GM21423 (cell line): ENCODE measurements around the gene CCDC159.
"Not testable (repeated sequence)": the region's sequence is repeated elsewhere in the genome, so short reads cannot be mapped to it uniquely, and the experiment has no call there.

ENCODE experiments used
- ATAC-seq: cut with Tn5 transposase; IDR thresholded peaks from one replicate; pipeline ENCODE4 v1.9.1; 2021; ENCODE audit warnings: mild to moderate bottlenecking, moderate library complexity; ENCODE audit not compliant: unreplicated experiment

Gene CCDC159

DNA sequence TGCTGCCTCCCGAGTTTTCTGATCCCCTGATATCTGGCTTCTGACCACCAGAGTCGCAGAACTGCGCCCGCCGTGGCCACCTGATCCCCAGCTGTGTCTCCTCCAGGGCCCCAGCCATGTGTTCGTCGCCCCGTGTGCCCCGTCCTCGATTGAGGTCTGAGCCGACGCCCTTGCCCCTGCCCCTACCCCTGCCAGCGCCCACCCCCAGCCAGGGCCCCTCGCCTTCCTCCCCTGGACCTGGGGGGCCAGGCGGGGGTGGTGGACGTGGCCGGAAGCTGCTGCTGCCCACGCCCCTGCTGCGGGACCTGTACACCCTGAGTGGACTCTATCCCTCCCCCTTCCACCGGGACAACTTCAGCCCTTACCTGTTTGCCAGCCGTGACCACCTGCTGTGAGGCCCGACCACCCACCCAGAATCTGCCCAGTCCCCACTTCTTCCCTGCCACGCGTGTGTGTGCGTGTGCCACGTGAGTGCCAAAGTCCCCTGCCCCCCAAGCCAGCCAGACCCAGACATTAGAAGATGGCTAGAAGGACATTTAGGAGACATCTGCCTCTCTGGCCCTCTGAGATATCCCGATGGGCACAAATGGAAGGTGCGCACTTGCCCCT lies 18.1 kb downstream of the CCDC159 start:
- no peak for ATAC-seq

DNA sequence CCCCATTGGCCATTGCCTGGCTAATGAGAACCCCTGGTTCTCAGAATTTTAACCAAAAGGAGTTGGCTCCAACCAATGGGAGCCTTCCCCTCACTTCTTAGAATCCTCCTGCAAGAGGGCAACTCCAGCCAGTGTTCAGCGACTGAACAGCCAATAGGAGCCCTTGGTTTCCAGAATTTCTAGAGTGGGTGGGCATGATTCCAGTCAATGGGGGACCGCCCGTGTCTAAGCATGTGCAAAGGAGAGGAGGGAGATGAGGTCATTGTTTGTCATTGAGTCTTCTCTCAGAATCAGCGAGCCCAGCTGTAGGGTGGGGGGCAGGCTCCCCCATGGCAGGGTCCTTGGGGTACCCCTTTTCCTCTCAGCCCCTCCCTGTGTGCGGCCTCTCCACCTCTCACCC lies 18.6 kb downstream of the CCDC159 start:
- no peak for ATAC-seq

DNA sequence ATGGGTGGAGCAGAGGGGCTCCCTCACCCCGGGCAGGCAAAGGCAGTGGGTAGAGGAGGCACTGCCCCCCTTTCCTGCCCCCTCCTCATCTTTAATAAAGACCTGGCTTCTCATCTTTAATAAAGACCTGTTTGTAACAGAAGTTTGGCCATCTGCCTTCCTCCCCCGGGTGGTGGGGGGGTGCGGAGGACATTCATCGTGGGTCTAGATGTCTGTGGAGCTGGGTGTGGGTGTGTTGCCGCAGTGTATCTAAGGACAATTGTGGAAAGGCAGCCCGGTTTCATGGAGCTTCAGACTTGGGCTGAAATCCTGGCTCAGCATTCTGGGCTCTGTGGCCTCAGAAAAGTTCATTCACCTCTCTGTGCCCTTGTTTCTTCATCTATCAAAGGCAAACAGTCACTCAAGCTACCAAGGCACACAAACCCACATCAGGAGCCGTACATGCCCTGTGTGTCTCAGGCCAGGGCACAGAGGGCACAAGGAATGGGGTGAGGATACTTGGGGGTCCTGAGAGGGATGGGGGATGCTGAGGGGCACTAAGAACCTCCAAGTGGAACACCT lies 19.3 kb downstream of the CCDC159 start:
- no peak for ATAC-seq

DNA sequence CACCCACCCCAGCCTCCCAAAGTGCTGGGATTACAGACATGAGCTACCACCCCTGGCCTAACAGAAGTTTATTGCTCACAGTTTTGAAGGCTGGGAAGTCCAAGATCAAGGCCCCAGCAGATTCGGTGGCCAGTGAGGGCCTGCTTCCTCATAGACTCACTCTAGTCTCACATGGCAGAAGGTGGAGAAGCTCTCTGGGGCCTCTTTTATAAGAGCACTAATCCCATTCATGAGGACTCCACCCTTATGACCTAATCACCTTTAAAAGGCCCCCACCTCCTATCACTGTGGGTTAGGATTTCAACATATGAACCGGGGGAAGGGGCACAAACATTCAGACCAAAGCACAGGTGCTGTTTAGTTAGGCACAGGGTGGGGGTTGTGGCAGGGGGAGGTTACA lies 21.2 kb downstream of the CCDC159 start:
- ATAC-seq = no peak

DNA sequence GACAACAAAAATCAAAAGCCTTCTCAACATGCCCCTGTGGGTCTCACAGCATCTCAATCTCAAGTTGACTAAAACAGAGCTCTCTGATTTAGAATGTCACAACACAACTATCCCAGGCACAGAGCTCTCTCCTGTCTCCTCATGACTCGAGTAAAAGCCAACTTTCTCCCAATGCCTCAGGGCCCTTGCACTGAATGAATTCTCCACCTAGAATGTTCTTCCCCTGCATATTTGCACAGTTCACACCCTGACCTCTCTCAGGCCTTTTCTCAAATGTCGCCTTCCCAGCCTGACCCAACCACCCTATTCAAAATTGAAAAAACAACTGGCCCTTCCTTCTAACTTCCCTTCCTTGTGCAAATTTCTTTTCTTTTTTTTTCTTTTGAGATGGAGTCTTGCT lies 24.4 kb downstream of the CCDC159 start:
- no peak for ATAC-seq

DNA sequence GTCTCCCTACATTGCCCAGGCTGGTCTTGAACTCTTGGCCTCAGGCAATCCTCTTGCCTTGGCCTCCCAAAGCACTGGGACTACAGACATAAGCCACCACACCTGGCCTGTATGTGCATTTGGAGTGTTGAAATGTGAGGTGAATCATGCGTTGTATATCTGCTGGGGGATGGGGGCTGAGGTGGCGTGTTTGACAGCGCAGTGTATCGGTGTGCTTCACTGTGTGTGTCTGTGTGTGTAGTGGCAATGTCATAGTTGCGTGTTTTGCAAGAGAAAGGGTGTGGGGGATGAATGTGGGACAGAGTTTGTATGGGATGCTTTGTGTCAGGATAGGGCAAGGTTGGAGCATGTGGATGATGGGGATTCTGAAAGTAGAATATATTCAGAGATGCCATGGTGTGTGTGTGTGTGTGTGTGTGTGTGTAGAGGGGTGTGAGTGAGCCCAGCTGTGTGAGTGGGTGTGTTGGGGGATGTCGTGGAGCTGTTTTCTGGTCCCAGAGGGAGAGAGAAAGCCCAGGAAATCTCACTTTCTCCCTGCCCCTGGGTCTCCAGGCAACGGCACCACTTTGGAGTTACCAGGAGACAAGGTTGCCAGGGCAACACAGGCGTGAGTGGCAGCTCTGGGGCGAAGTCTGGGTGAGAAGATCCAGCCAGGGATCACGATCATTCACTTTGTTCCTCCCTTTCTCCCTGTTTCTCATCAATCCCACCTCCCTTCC lies 27.0 kb downstream of the CCDC159 start:
- no peak for ATAC-seq

DNA sequence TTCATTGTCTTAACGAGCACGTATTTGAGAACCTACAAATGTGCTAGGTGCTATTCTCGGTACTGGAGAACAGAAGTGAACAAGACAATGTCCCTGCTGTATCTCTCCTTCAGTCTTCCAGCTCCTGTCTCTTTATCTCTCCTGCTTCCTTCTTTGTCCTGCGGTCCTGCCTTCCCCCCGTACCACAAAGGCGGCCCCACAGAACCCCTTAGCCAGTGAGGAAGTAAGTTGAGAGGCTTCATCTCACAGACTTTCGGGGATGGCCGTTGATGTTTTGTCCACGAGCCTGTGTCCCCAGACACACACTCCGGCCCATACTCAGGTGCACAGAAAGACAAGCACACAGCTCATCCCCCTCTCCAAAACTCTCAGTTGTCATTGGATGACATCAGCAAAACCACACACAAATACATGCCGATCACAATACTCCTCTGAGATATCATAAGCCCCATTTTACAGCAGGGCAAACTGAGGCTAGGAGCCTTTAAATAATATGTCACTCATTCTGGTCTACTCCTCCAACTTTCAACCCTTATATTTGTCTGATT lies 27.6 kb downstream of the CCDC159 start:
- ATAC-seq = no peak

DNA sequence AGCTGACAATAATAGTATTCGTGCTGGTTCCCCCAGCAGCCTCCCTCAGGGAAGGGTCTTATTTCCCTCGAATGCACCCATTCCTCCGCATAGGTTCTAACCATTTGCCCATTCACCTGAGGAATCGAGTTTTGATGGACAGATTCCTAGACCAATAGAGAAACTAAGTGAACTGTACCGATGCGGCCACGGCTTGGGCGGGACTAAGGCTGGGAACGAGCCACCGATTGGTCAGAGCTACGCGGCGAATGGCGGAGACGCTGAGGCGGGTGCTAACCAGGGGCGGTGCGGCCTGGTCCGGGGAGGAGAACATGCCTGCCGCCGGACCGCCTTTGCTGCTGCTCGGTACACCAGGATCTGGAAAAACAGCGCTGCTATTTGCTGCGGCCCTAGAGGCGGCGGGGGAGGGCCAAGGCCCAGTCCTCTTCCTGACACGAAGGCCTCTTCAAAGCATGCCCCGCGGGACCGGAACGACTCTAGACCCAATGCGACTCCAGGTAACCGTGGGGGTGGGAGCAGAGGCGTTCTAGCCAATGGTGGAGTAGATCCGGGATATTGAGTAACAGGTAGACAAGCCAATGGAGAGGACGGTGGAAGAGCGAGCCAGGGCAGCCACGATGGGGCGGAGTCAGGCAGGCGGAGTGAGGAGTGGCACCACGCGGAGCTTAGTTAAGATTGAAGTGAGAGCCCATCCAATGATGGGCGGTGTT lies 28.3 kb downstream of the CCDC159 start, which contains the start of gene SWSAP1:
Gene SWSAP1, plus strand, starts transcription at position 234 of the 710 bp plus-strand sequence. Its CDS starts 15 bp downstream, at position 249.
- peak; percentile 82 for ATAC-seq

DNA sequence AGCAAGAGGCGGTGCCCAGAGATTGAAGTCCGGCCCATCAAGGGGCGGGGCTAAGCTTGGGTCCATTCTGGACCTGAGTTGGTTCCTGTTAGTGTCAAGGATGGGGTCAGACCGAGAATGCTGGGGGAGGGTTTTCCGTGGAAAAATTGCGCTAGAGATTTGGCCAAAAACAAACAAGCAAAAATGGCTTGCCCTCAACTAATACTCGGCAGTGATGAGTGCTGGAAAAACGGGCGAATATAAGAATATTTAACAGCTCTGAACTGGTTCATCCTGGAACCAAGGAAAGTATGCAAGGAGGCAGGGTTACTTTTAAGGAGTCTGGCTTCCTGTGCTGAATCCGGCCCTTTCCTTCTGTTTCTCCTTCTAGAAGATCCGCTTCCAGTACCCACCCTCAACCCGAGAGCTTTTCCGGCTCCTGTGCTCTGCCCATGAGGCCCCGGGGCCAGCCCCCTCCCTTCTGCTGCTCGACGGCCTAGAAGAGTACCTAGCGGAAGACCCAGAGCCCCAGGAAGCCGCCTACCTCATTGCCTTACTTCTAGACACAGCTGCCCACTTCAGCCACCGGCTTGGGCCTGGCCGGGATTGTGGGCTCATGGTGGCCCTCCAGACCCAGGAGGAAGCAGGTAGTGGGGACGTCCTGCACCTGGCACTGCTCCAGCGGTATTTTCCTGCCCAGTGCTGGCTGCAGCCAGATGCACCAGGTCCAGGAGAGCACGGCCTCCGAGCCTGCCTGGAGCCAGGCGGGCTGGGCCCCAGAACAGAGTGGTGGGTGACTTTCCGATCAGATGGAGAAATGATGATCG lies 29.0 kb downstream of the CCDC159 start:
- ATAC-seq = no peak

DNA sequence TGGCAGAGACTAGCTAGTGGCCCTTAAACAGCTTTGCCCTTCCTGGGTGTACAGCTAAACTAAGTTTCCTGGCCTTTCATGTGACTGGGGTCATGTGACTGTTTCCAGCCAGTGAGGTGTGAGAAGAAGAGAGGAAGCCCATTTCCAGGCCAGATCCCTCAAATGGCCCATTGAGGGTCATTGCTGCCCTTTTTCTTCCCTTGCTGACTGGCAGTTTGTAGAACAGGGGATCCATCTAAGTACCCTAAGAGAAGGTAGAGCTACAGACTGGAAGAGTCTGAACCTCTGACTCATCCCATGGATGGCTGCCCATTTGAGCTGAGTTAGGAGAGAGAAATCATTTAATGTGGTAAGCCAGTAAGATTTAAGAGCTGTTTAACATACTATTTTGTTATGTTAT lies 30.9 kb downstream of the CCDC159 start:
- ATAC-seq = no peak

DNA sequence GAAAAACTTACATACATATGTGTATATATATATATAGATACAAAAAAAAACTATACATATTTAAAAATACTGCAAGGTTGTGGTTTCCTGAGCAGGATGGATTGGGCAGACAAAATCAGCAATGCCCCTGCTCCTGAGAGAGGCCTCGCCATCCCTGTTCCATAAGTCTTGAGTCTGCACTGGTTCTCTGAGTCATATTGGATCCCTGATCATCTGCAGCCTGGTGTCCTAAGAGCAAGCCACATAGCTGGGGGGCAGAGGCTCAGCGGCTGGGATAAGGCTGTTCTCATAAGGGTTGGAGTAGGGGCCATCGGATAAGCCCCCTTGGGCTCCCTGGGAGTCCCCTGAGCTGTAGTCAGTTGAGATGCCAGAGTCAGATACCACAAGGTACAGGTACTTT lies 31.4 kb downstream of the CCDC159 start:
- ATAC-seq = no peak

DNA sequence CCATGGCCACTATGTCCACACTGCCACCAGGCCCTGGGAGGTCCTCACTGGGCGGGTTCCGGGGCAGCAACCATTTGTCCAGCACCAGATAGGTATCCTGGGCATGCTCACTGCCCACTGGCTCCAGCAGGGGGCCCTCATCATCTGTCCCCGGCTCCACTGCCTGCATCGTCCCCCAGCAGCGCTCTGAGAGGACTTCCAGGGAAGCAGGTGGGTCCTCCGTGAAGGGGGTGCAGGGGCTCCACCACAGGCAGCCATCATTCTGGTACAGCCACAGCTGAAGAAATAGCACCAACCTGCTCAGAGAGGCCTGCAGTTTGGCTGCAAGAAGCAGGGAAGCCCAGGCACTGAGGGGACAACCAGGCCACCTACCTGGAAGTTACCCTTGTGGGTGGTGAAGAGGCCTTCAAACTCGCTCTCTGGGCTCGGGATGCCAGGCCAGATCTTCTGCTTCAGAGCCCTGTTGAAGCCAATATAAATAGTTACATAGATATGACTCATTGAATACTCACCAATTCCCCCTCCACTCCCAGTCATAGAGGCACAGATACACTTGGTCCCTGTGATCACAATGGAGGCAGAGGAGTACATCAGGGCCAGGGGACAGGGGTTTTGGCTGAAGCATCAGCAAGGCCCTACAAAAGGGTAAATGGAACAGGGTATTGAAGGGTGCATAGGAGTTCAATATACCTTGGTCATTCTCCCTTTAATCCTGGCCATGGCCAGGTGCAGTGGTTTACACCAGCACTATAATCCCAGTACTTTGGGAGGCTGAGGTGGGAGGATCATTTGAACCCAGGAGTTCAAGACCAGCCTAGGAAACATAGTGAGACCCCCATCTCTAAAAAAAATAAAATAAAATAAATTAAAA lies 32.2 kb downstream of the CCDC159 start:
- ATAC-seq = no peak

DNA sequence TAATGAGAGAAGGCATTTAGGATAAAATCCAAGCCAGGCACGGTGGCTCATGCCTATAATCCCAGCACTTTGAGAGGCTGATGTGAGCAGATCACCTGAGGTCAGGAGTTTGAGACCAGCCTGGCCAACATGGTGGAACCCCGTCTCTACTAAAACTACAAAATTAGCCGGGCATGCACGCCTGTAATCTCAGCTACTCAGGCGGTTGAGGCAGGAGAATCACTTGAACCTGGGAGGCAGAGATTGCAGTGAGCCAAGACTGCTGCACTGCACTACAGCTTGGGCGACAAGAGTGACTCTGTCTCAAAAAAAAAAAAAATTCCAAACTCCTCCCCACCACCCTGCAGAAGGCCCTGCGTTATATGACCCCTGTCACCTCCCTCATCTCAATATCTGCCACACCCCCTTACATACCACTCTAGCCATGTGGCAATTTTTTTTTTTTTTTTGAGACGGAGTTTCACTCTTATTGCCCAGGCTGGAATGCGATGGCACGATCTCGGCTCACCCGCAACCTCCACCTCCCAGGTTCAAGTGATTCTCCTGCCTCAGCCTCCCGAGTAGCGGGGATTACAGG lies 33.0 kb downstream of the CCDC159 start:
- not testable (repeated sequence) for ATAC-seq

DNA sequence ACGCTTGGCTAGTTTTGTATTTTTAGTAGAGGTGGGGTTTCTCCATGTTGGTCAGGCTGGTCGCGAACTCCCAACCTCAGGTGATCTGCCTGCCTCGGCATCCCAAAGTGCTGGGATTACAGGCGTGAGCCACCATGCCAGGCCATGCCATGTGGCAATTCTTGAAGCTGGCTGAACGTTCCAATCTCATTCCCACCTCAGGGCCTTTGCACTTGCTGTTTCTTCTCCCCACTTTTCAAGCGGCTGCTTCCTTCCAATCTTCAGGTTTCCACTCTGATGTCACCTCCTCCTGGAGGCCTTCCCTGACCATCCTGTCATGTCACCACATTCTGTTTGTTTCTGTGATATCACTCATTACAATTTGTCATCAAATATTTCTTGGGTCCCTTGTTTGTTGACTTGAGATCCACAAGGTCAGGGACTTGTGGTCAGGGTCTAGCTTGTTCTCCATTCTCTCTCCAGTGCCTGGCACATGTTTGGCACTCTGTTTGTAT lies 33.6 kb downstream of the CCDC159 start:
- no peak for ATAC-seq

DNA sequence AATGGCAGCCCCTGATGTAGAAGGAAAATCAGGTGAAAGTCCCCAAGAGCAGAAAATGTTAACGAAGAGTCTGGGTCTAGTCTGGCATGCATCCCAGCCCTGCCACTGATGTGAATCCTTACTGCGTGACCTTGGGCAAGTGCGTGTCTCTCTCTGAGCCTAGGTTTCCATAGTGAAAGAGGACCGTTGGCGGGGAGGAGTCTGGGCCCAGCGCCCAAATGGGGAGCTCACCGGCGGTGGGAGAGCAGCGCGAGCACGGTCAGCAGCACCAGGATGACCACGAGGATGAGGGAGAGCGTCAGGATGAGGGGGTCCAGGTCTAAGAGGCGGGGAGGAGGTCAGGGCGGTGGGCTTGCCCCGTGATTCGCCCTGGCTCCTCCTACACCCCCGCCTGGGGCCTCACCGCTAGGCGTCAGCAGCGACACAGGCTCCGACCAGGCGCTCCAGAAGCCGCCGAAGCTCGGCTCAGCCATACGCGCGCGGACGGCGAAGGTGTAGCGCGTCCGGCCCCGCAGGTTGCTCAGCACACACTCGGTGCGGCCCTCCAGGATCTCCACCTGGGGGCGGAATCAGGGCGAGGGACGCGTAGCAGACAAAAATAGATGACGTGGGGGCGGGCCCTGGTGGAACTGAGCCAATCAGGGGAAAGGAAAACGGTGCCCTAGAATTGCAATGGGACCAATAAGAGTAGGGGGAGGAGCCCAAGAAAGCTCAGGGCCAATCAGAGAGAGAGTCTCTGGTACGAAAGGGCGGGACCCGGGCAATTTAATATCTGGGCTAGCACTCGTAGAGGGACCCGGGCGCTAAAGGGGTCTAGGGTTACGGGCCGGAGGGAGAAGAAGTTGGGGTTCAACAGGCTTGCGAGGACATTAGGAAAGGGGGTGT lies 34.6 kb downstream of the CCDC159 start:
- ATAC-seq = peak; percentile 77

DNA sequence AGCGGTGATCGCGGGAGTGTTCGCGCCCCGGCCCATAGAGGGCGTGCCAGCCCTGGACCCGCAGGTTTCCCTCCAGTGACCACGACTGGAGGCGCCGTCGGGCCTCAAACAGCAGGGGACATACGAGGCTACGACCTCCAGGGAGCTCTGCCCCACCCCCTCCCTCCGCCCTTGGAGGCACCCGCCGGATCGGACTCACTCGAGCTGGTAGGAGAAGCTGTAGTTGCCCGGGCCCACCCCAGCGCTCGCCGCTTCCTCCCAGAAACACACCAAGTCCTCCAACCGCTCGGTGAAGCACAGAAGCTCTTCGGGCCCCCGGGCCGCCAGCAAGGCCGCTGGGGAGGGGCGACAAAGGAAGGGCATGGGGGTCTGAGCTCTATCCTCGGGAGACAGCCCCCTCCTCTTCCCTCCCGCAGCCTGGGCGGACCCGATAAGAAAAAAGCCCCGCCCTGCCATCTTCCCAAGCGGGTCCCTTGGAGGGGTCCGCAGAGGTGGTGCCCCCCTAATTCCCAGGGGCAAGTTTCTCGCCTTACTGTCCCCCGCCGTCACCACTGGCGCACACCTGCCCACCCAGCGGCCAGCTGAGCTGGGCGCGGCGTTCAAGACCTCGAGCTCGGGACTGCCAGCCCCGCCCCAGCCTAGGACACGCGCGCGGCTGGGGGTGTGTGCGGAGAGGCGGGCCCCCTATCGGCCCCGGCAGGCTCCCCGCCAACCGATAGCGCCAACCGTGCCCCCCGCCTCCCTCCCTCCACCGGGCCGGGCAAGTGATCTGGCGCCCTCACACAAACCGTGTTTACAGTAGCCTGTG lies 36.8 kb downstream of the CCDC159 start:
- no peak for ATAC-seq

DNA sequence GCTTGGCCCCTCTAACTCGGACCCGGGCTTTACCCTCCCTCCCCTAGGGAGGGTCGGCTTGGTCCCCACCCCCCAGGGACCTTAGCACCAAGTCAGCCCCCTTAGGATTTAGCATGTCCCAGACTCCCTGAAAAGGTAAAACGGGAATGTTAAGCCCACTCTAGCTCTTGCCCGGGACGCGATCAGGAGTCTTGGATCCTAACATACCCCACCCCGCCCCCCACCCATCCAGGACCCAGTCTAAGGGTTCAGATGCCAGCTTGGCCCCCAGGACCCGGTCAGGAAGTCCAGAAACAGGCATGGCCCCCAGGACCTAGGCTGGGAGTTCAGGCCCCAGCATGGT lies 37.4 kb downstream of the CCDC159 start:
- no peak for ATAC-seq

DNA sequence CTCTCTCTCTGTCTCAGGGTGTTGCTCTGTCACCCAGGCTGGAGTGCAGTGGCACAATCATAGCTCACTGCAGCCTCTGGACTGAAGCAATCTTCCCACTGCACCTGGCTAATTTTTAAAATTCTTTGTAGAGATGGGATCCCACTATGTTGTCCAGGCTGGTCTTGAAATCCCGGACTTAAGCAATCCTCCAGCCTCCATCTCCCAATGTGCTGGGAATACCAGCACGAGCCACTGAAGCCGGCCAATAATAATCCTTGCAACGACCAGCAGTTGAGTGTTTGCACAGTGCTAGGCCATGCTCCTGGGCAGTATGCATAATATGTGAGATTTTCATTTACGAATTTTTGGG lies 38.4 kb downstream of the CCDC159 start:
- ATAC-seq = no peak
